ENCODE measurements around the gene EIF4G3. TPM values are rescaled to one million over a fixed set of nuclear protein-coding genes. Genes with fewer than 3 reads are reported as not detected.
A peak's percentile ranks its signal among the peaks of the same experiment; 100 is the strongest.

EIF4G3 gene
- total RNA-seq, 1 experiment from 2014 or later: 42.0 TPM

- DNase-seq (ENCODE audit: extremely low read depth, low read depth): peak; percentile 31
Observed at GRCh38 chr1:20787029-20787839, 389.5 kb downstream of the EIF4G3 start, which contains the start of gene HP1BP3. Gene HP1BP3 (minus strand): TSS chr1:20787307. CDS start chr1:20780440, 6,867 bp downstream.

- DNase-seq (ENCODE audit: extremely low read depth, low read depth): peak; percentile 91
Observed at GRCh38 chr1:20786253-20787028, 390.3 kb downstream of the EIF4G3 start.

- DNase-seq (ENCODE audit: extremely low read depth, low read depth): no peak
Observed at GRCh38 chr1:20785907-20786252, 390.8 kb downstream of the EIF4G3 start.

- no peak for DNase-seq (ENCODE audit: extremely low read depth, low read depth)
Observed at GRCh38 chr1:20775700-20776099, 401.0 kb downstream of the EIF4G3 start.

- DNase-seq (ENCODE audit: extremely low read depth, low read depth): no peak
Observed at GRCh38 chr1:20771780-20772179, 404.9 kb downstream of the EIF4G3 start.

GRCh38 chr1:20770314-20771087 lies 406.2 kb downstream of the EIF4G3 start:
- DNase-seq (ENCODE audit: extremely low read depth, low read depth): no peak

- DNase-seq (ENCODE audit: extremely low read depth, low read depth): no peak
Observed at GRCh38 chr1:20767271-20767670, 409.4 kb downstream of the EIF4G3 start.

GRCh38 chr1:20763417-20763816 lies 413.3 kb downstream of the EIF4G3 start:
- no peak for DNase-seq (ENCODE audit: extremely low read depth, low read depth)

- no peak for DNase-seq (ENCODE audit: extremely low read depth, low read depth)
Observed at GRCh38 chr1:20760322-20760721, 416.4 kb downstream of the EIF4G3 start.

Small RNAs within 50 kb of the gene (small RNA-seq; reads per million reads assigned to genes)
- gene AL627311.1 (0 reads per million in 2 experiments), gene MIR1256 (0 reads per million in 2 experiments), gene RNU7-200P (0 reads per million in 2 experiments)

Other genes starting within 250 kb of the EIF4G3 start
- gene ECE1, start 113.6 kb upstream of the EIF4G3 start, total RNA-seq (2014; rRNA removed; shearing (Covaris generic)): 72.8 and 79.5 TPM in 2 replicates

All from NCI-H460 (cell line).